Skin epidermis (tissue), 12 donors: ENCODE results near the gene PTRH1.
"Not testable (repeated sequence)": the region's sequence is repeated elsewhere in the genome, so short reads cannot be mapped to it uniquely, and the experiment has no call there.

Source experiments
- H3K27ac ChIP-seq, 21 experiments: fragments of 200-600 bp; sonication (generic) in 11 of 21; one replicate each; pipeline ENCODE4 v1.5.0; 2020; ENCODE audit warnings: mild to moderate bottlenecking in 3 of 21, inconsistent platforms in 2 of 21, moderate library complexity in 2 of 21
- H3K4me3 ChIP-seq, 7 experiments: fragments of 200-600 bp; sonication (generic) in 2 of 7; one replicate each; pipeline ENCODE4 v1.5.0; 2020; ENCODE audit warnings: inconsistent platforms in 2 of 7, mild to moderate bottlenecking in 2 of 7, moderate library complexity in 1 of 7

The PTRH1 gene

GRCh38 chr9:127715470-127716337, at the start of gene PTRH1, which contains the start of gene TTC16:
Gene PTRH1, minus strand, starts transcription at chr9:127715663. Its CDS starts 24 bp downstream, at chr9:127715639.
Gene TTC16, plus strand, starts transcription at chr9:127716079. Its CDS starts 67 bp downstream, at chr9:127716146.
- H3K27ac ChIP-seq = peak within 1 kb of the TSS; percentile 16 to 92 (median 80)
- peak within 1 kb of the TSS; percentile 62 to 86 (median 79) for H3K4me3 ChIP-seq

- peak overlapping the region in 19 of 21 experiments; percentile 3 to 87 (median 53) for H3K27ac ChIP-seq
- H3K4me3 ChIP-seq = no peak overlapping the region
Measured at GRCh38 chr9:127763918-127764384, 48.5 kb upstream of the PTRH1 start.

- no peak overlapping the region for H3K4me3 ChIP-seq
- peak overlapping the region in 18 of 21 experiments; percentile 7 to 87 (median 58) for H3K27ac ChIP-seq
Measured at GRCh38 chr9:127762111-127762676, 46.7 kb upstream of the PTRH1 start.

GRCh38 chr9:127761491-127761956, 46.1 kb upstream of the PTRH1 start:
- Histone ChIP-seq H3K4me3 (no peak overlapping the region), H3K27ac (peak overlapping the region in 15 of 21 experiments; percentile 15 to 82 (median 57))

- Histone ChIP-seq H3K27ac (peak overlapping the region in 8 of 21 experiments; percentile 15 to 74 (median 64)), H3K4me3 (no peak overlapping the region)
Measured at GRCh38 chr9:127761061-127761460, 45.6 kb upstream of the PTRH1 start.

- H3K4me3 ChIP-seq = no peak overlapping the region
- H3K27ac ChIP-seq = peak overlapping the region in 1 of 21 experiments; percentile 34
Measured at GRCh38 chr9:127758843-127759242, 43.4 kb upstream of the PTRH1 start.

- H3K27ac ChIP-seq, H3K4me3 ChIP-seq: not testable (repeated sequence)
Measured at GRCh38 chr9:127756776-127757175, 41.3 kb upstream of the PTRH1 start.

GRCh38 chr9:127756233-127756632, 40.8 kb upstream of the PTRH1 start:
- H3K4me3 ChIP-seq = no peak overlapping the region
- H3K27ac ChIP-seq = no peak overlapping the region

GRCh38 chr9:127755061-127756060, 39.9 kb upstream of the PTRH1 start:
- Histone ChIP-seq H3K4me3 (peak overlapping the region in 1 of 7 experiments; percentile 17), H3K27ac (no peak overlapping the region)

GRCh38 chr9:127754099-127755060, 38.9 kb upstream of the PTRH1 start:
- H3K27ac ChIP-seq = no peak overlapping the region
- peak overlapping the region in 1 of 7 experiments; percentile 17 for H3K4me3 ChIP-seq

- no peak overlapping the region for H3K27ac ChIP-seq
- H3K4me3 ChIP-seq = no peak overlapping the region
Measured at GRCh38 chr9:127753622-127754021, 38.2 kb upstream of the PTRH1 start.

- Histone ChIP-seq H3K4me3 (no peak overlapping the region), H3K27ac (no peak overlapping the region)
Measured at GRCh38 chr9:127753148-127753547, 37.7 kb upstream of the PTRH1 start.

- Histone ChIP-seq H3K4me3 (no peak overlapping the region), H3K27ac (no peak overlapping the region)
Measured at GRCh38 chr9:127751269-127752054, 36.0 kb upstream of the PTRH1 start.

GRCh38 chr9:127749090-127749787, 33.8 kb upstream of the PTRH1 start:
- H3K4me3 ChIP-seq = no peak overlapping the region
- no peak overlapping the region for H3K27ac ChIP-seq

GRCh38 chr9:127746959-127747569, 31.6 kb upstream of the PTRH1 start:
- no peak overlapping the region for H3K27ac ChIP-seq

GRCh38 chr9:127744398-127745110, 29.1 kb upstream of the PTRH1 start:
- Histone ChIP-seq H3K4me3 (no peak overlapping the region), H3K27ac (peak overlapping the region in 2 of 21 experiments; percentile 2 to 49)

More at GRCh38 chr9:127746959-127747569, 31.6 kb upstream of the PTRH1 start:
- H3K4me3 ChIP-seq = no peak overlapping the region
